HFFc6 (cell line): ENCODE results near the gene TCERG1L. TPM values are rescaled to one million over a fixed set of nuclear protein-coding genes. Genes with fewer than 3 reads are reported as not detected.

Experiments used
- DNase-seq: peaks from one replicate; pipeline ENCODE4 v3.0.0-alpha.2; 2018
- H3K27ac Mint-ChIP-seq: 2 replicates; pipeline ENCODE4 v1.8.0; 2020; ENCODE audit warnings: mild to moderate bottlenecking, mixed read lengths
- H3K27me3 Mint-ChIP-seq: 2 replicates; pipeline ENCODE4 v1.8.0; 2021; ENCODE audit warnings: mild to moderate bottlenecking, moderate library complexity, mixed read lengths; ENCODE audit not compliant: insufficient read depth
- H3K36me3 Mint-ChIP-seq: 2 replicates; pipeline ENCODE4 v1.8.0; 2021; ENCODE audit warnings: low read depth, mixed read lengths
- H3K4me1 Mint-ChIP-seq: 2 replicates; pipeline ENCODE4 v1.8.0; 2020; ENCODE audit warnings: low read depth, mixed read lengths
- H3K4me3 Mint-ChIP-seq: 2 replicates; pipeline ENCODE4 v1.8.0; 2020; ENCODE audit warnings: mild to moderate bottlenecking, moderate library complexity, mixed read lengths
- H3K9me3 Mint-ChIP-seq: 2 replicates; pipeline ENCODE4 v1.8.0; 2020; ENCODE audit warnings: mild to moderate bottlenecking, mixed read lengths
- CTCF ChIP-seq: fragments of 200-600 bp; sonication (generic); IDR thresholded peaks from 2 replicates; pipeline ENCODE4 v1.5.0; 2021; ENCODE audit warnings: antibody characterized with exemption, mild to moderate bottlenecking
- total RNA-seq, 6 experiments: library from RNA; stranded (reverse); fragmentation: NEBNext Ultra II Directional; extraction: Animal tissue kit (Norgen Biotek cat#: 25700); gene quantifications; 2 replicates in 1 of 6; 3 replicates in 5 of 6; pipeline ENCODE4 v1.2.3, GENCODE V29; 2021

Gene TCERG1L
- total RNA-seq, 6 experiments from 2014 or later: 0.09 TPM; not detected in 5

GRCh38 chr10:131124945-131125344 lies 186.6 kb downstream of the TCERG1L start:
- no peaks in the 10 kb centered on the region for H3K4me1 Mint-ChIP-seq
- H3K27ac Mint-ChIP-seq: no peak overlapping the region
- H3K4me3 Mint-ChIP-seq: no peak overlapping the region
- no peak for DNase-seq
- TF ChIP-seq CTCF: no peak
- no peaks in the 10 kb centered on the region; the same call in 1 of the 2 replicates for H3K36me3 Mint-ChIP-seq
- peaks cover 72% of the 10 kb centered on the region for H3K9me3 Mint-ChIP-seq
- no peaks in the 10 kb centered on the region; the same call in 1 of the 2 replicates for H3K27me3 Mint-ChIP-seq

GRCh38 chr10:131123496-131123895 lies 188.0 kb downstream of the TCERG1L start:
- Mint-ChIP-seq H3K4me1 (no peaks in the 10 kb centered on the region), H3K27ac (no peak overlapping the region), H3K4me3 (no peak overlapping the region), H3K27me3 (no peaks in the 10 kb centered on the region; the same call in 1 of the 2 replicates), H3K36me3 (no peaks in the 10 kb centered on the region; the same call in 1 of the 2 replicates), H3K9me3 (peaks cover 64% of the 10 kb centered on the region)
- no peak for DNase-seq
- TF ChIP-seq CTCF: no peak

GRCh38 chr10:131121511-131122035 lies 189.9 kb downstream of the TCERG1L start:
- Mint-ChIP-seq H3K4me3 (no peak overlapping the region), H3K4me1 (no peaks in the 10 kb centered on the region), H3K27ac (no peak overlapping the region), H3K27me3 (no peaks in the 10 kb centered on the region; the same call in 1 of the 2 replicates), H3K36me3 (no peaks in the 10 kb centered on the region; the same call in 1 of the 2 replicates), H3K9me3 (peaks cover 60% of the 10 kb centered on the region)
- TF ChIP-seq CTCF: no peak
- no peak for DNase-seq

GRCh38 chr10:131119626-131120355 lies 191.7 kb downstream of the TCERG1L start:
- H3K4me1 Mint-ChIP-seq: no peaks in the 10 kb centered on the region
- no peak for TF ChIP-seq CTCF
- H3K36me3 Mint-ChIP-seq: no peaks in the 10 kb centered on the region; the same call in 1 of the 2 replicates
- H3K4me3 Mint-ChIP-seq: no peak overlapping the region
- DNase-seq: no peak
- H3K27ac Mint-ChIP-seq: no peak overlapping the region
- H3K27me3 Mint-ChIP-seq: no peaks in the 10 kb centered on the region
- peaks cover 59% of the 10 kb centered on the region for H3K9me3 Mint-ChIP-seq

GRCh38 chr10:131117416-131118212 lies 193.9 kb downstream of the TCERG1L start:
- peaks cover 51% of the 10 kb centered on the region for H3K9me3 Mint-ChIP-seq
- no peaks in the 10 kb centered on the region for H3K27me3 Mint-ChIP-seq
- H3K4me1 Mint-ChIP-seq: no peaks in the 10 kb centered on the region
- no peak for DNase-seq
- no peaks in the 10 kb centered on the region for H3K36me3 Mint-ChIP-seq
- no peak overlapping the region for H3K27ac Mint-ChIP-seq
- H3K4me3 Mint-ChIP-seq: no peak overlapping the region
- TF ChIP-seq CTCF: no peak
